Stimulated activated CD8-positive, alpha-beta memory T cell treated with anti-CD3 and anti-CD28 coated beads, Interleukin-7, amount 100 ng/mL, for 4 hours (primary cell): ENCODE results near the gene ATG14.
A peak's percentile ranks its signal among the peaks of the same experiment; 100 is the strongest.
"Not testable (repeated sequence)": the region's sequence is repeated elsewhere in the genome, so short reads cannot be mapped to it uniquely, and the experiment has no call there.

Source experiments
- DNase-seq, 2 donors: peaks; one replicate each; pipeline ENCODE4 v3.0.0-alpha.2; 2020; ENCODE audit warnings: low read depth in 2 of 2

Gene ATG14

DNA sequence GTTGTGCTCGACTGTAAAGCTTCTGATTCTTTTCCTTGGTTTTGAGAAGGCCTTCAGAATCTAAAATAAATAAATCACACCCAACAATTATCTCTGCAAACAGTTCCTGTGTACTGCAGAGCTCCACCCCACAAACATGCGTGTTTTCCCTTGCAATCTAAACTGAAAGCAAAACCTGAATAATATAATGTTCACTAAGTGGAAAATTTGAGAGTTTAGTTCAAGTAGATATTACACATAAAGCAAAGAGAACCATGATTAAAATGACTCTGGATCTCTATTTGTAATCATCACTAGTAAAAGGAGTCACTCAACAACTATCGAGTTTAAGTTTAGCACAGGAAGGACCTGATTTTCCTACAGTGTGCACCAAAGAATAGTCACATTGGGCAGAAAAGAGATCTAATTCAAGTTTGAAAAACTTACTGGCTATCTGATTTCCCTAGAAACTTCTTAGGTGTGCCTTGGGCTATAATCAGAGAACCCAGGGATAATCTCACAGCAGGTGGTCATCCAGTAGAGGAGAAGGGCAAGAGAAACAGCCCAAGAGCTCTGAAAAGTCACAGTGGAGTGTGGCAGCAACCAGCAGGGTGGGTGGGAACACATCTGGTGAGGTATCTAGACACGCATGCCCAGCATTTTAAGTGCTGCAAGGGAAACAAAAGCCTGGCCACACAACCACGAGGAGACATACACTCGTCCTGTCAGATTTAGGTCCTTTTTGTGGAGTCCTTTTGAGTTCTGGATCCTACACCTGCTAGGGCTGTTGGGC, 25.4 kb downstream of the ATG14 start:
- no peak for DNase-seq

DNA sequence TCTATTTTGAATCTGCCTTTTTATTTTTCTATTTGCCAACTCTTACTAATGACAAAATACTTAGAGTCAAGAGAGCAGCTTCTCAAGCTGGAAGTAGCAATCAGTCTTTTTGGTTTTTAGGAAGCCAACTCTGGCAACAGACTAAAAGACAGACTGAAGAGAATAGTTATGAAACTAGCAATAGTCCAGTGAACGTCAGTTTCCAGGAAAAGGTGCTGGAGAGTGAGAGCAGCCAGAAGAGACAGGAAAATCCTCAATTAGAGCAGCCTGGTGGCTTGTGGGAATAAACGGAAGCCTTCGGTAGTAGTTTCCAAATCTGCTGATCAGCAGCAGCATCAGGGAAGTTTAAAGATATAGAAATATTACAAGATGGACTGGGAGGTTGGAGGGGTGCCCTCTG, 27.1 kb downstream of the ATG14 start:
- DNase-seq = no peak

DNA sequence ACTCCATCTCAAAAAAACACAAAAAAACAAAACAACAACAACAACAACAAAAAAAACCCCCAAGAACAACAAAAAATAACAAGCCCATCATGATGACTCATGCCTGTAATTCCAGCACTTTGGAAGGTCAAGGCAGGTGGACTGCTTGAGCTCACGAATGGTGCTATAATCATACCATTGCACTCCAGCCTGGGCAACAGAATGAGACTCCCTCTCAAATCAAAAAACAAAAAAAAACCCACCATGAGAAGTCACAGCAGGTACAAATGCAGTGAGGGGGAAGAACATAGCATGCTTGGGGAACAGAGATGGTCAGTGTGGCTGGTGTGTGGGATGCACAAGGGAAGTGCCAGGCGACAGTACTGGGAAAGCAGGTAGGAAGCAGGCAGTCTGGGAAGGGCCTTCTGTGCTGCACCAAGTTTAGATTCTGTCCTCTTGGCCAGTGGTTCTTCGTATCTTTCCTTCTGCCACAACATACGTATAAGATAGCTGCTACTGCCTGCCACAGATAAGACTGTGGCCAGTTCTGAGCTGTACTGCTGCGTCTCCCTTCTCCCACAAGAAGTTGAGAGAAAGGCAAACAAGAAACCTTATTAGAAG, 28.0 kb downstream of the ATG14 start:
- no peak for DNase-seq

DNA sequence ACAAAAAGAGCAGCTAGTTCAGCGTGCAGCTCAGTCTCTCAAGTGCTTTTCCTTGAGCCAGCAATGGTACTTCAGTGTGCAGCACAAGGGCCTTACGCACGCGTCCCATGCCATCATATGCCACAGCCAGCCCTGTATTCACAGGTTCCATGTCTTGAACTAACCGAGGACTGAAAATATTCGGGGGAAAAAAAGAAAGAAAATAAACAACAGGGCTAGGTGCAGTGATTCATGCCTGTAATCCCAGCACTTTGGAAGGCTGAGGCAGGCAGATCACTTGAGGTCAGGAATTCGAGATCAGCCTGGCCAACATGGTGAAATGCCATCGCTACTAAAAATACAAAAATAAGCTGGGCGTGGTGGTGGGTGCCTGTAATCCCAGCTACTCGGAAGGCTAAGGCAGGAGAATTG, 28.6 kb downstream of the ATG14 start:
- not testable (repeated sequence) for DNase-seq

DNA sequence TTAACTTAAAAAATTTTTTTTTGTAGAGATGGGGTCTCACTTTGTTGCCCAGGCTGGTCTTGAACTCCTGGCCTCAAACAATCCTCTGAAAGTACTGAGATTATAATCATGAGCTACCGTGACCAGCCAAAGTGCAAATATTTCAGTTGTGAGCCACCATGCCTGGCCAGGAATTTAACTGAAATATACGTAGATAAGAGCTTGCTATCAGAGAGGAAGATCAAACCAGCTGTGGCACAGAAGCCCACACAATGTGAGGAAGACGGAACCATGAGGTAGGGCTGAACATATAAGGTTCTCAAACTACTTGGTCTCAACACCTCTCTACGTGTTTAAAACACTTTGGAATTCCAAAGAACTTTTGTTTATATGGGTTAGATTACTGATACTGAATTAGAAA, 29.1 kb downstream of the ATG14 start:
- no peak for DNase-seq

DNA sequence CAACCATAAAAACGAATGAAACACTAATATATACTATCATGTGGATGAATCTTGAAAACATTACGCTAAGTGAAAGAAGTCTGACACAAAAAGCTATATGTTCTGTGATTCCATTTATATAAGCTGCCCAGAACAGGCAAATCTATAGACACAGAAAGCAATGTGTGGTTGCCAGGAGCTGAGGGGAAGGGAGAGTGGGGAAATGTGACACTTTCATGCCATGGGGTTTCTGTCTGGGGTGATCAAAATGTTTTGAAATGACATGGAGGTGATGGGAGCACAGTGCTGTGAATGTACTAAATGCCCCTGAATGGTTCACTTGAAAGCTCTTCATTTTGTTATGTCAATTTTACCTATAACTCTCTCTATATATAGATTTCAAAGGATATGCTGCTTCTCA, 30.1 kb downstream of the ATG14 start:
- no peak for DNase-seq

DNA sequence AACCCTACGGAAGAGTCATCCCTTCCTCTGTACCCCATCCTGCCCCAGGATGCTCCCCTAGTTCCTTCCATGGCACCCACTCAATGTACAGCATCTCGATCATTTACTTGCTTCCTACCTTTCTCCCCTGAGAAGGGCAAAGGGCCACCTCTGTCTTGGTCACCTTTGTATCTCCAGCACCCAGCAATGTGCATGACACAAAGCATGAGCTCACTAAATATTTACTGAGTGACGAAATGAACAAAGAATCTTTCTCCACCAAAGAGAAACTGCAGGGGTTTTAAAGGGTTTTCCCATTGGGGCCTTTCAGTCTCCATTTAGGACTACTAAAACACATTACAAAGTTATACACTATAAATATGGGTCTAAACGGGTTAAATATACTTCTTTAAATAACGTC, 30.6 kb downstream of the ATG14 start:
- DNase-seq = no peak

DNA sequence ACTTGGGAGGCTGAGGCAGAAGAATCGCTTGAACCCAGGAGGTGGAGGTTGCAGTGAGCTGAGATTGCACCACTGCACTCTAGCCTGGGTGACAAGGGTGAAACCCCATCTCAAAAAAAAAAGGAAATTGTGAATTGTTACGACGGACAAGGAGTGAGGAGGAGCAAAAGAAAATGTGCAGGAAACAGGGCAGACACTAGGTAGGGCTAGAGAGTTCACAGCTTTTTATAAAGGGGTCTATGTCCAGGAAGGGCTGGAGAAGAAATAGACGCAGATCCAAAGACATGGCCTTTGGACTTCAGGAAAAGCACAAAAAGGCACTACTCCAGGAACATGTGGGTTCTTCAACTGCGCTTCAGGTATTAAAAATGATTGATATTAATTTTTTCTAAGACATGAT, 34.4 kb downstream of the ATG14 start:
- no peak for DNase-seq

DNA sequence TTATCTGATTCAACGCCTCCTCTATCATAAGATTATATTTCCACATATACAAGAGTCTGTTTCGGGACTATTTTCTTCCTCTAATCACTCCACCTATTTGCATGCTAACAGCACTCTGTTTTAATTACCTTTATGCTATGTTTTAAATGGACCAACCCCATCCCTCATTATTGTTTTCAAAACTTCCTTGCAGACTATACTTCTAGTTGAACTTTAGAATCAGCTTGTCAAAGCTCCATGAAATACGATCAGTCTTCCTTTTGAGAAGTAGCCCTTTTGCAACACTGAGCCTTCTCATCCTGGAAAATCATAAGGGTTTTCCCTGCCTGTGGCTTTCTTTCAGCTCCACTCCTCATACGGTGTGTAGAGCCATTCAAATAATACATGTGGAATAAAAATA, 36.9 kb downstream of the ATG14 start:
- DNase-seq = no peak

DNA sequence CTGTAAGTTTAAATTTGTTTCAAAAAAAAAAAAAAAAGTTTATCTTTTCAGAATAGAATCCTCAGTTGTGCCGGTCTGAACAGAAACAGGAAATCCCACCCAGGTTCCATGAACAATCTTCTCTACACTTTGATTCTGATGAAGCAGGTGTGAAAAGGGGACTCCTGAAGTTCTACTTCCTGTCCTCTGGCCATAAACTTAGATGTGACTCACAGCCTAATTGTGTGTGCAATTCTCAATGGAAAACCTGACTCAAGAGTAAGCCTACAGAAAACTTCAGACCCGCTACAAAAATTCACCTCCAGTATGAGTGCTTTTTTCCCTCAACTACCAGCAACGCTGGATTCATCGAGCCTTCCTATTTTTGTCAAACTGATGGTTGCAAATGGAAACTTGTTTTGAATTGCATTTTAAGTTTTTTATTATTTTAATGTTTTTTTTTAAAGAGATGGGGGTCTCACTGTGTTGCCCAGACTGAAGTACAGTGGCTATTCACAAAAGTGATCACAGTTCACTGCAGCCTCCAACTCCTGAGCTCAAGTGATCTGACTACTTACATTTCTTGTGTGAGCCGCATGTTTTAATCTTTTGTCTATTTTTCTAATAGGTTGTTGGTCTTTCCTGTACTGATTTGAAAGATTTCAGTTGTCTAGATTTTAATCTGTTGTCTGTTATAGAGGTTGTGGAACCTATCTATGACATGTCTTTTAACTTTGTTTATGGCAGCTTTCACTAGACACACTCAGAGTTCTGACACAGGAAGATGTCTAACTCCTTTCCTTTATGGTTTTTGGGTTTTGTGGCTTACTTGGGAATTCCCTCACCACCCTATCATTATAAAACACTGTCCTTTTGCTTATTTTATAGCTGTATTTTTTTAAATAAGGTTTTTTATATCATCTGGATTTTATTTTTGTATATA, 37.6 kb downstream of the ATG14 start:
- DNase-seq = peak in 1 of 2 donors; percentile 22

DNA sequence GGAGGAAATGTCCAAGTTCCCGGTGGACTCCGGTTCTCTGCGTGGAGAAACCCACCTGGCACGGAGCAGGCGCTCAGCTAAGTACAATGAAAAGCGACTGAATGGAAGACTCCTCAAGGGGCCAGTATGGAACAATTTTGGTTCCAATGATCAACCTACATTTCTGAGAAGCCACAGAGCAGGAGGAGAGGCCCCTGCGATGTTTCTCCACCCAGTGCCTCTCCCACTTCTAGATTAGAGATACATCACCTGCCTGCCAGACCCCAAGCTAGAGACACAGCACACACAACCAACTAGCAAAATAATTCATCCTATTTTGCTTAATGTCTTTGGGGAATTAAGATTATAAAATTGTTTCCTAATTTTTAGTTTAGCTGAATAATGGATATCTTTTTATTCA, 38.8 kb downstream of the ATG14 start:
- DNase-seq = no peak

DNA sequence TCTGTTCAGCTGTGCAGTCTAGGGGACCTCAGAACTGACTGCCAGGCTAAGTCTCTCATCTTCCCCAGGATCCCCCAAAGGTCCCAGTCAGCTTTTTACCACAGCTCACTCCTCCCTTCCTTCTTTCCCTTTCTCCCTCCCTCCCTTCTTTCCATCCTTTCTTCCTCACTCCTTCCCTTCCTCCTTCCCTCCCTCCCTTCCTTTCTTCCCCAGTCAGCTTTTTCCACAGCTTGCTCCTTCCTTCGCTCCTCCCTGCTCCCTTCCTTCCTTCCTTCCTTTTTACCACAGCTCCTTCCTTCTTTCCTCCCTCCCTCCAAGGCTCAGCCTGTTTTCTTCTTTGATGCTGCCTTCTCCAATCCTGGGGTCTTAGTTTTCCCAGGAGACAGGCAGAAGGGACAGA, 39.2 kb downstream of the ATG14 start:
- DNase-seq = no peak

DNA sequence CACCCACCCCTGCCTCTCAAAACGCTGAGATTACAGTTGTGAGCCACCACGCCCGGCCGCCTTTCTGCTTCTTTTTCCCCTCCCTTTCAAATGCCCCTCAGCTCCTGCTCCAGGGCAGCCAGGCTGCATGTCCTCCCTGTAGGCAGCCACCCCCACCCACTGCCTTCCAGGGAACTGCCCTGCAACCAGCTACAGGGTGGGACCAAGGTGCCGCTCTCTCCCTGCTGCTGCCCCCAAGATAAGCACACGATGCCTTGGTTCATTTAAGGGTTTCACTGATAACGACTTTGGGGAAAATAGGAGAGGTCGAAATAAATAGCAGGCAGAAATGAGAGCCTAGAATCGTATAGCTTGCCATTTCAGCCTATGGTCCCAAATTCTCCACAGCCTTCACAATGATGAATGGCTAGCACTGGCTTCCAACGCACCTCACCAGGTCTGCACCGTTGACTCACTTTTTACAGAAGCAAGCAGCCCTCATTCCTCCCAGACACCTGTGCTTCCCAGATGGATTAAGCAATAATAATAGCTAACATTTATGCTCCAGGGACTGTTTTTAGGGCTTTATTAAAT, 40.7 kb downstream of the ATG14 start:
- DNase-seq = no peak

DNA sequence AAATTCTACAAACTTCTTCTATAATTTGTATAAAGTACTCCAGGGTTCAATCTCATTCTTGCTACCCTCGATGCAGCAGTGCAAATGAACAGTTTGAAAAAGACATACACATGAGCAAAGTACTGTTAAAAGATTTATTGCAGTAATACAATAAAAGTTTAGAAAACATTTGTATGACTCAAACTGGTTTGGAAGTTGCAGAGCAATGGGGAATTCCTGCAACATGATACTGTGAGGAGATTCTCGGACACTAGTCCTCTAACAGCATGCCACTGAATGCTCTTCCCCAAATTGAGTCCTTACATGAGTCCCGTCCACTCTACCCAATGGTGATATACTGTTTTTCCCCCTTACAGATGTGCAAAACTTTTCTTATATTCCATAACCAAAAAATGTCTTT, 45.4 kb downstream of the ATG14 start:
- DNase-seq = no peak

DNA sequence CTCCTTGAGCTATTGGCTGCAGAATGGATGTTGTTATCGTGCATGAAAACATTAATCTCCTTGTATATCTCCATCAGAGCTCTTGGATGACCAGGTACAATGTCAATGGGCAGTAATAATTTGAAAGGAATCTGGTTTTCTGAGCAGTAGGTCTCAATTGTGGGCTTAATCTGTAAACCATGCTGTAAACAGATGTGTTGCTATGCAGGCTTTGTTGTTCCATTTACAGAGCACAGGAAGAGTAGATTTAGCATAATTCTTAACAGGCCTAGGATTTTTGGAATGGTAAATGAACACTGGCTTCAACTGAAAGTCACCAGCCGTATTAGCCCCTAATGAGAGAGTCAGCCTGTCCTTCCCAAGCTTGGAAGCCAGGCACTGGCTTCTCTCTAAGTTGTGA, 50.4 kb downstream of the ATG14 start:
- DNase-seq = no peak

DNA sequence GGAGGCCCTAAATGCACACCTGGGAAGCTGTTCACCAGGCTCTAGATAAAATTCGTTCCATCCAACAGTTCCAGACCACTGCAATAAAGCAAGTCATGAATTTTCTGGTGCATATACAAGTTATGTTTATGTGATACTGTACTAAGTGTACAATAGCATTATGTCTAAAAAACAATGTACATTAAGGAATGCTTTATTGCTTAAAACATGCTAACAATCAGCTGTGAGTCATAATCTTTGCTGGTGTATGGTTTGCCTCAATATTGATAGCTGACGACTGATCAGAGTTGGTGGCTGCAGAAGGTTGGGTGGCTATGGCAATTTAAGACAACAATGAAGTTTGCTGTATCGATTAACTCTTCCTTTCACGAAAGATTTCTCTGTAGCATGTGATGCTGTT, 52.3 kb downstream of the ATG14 start:
- DNase-seq = no peak

DNA sequence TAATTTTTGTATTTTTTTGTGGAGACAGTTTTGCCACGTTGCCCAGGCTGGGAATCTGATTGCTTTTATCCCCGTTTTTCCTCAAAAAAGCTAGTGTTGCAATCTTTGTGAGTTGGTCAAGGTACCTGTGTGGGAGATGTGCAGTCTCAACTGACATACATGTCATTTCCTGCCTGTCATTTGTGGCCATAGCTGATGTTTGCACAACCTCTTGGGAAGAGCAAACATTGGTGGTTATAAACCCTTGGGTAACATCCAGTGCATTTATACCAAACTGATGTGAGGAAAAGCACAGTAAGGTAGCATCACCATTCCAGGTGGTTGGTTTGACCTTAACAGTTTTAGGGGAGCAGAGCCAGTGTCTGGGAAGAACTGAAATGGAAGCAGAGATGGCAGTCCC, 54.7 kb downstream of the ATG14 start:
- DNase-seq = no peak

DNA sequence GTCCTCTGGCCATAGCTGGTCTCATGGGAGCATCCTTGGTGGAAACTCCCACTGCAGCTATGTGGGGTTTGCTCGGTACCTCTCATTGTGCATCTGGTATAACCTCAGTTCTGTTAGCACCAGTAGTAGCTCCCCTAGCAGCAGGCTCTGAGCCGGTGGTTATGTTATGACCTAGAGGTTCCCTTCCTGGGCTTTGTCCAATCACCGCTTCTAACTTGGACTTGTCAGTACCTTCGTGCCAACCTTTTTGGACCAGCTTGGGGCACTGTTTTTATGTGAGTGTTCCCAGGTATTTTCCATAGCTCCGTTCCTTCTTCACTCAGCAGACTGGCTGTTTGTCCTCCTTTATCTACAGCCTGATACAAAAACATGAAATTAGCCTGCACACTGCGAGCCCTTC, 55.7 kb downstream of the ATG14 start:
- DNase-seq = no peak

DNA sequence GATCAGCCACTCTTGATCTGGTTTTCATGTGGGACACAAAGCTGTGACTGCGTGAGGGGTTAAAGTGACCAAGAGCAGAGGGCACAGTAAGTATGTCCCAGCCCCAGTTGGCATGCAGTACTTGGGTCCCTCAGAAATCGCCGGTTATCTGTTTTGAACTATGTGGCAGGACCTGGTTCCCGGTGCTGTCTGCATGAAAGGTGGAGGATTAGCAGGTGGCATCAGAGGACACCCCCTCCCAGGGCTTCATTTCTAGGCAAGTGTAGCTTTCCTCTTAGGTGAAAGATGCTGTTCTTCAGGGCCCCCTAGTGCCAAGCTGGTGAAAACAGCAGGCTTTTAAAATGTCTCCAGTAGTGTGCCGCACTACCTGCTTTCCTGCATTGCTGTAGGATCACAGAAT, 57.1 kb downstream of the ATG14 start:
- DNase-seq = peak in 1 of 2 donors; percentile 42

DNA sequence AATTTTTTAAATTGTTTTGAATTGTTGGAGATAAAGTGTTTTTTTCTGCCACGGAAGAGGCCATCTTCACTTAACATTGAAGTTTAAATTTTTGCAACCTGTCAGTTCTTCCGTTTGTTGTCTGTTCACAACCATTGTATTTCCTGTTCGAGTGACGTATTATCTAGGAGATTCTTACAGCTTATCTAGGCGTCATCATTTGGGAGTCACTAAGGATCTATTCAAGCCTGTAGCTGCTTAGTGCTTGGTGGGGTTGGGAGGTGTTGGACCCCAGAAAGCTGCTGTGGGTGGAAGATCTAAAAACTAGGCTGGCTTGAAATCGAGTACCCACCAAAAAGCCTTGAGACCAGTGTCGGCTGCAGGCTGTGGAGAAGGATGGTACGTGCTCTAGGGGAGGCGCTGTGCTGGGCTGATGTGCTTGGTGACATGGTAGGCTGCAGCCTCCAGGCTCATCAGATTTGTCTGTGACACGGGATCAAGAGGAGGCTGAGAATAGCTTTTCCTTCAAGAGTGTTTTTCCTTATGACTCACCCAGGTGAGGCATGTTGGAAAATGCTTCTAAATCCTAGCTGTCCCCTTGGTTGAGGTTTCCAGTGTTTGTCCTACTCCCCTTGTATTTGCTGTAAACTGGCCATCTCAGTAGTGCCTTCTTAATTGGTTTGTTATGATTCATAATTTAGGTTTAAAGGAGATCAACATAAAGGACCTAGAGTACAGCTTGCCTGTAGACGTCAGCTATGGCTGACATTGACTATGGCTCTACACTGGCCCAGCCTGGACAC, 57.8 kb downstream of the ATG14 start:
- no peak for DNase-seq

DNA sequence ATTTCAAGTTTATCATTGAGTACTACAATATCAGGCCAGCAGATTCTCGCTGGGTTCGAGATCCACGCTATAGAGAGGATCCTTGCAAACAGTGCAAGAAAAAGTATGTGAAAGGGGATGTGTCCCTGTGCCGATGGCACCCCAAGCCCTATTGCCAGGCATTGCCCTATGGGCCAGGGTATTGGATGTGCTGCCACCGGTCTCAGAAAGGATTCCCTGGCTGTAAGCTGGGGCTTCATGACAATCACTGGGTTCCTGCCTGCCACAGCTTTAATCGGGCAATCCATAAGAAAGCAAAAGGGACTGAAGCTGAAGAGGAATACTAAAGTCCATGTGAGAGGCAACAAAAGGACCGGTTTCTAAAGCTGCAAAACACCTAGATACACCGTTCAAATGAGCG, 59.4 kb downstream of the ATG14 start:
- DNase-seq = no peak

DNA sequence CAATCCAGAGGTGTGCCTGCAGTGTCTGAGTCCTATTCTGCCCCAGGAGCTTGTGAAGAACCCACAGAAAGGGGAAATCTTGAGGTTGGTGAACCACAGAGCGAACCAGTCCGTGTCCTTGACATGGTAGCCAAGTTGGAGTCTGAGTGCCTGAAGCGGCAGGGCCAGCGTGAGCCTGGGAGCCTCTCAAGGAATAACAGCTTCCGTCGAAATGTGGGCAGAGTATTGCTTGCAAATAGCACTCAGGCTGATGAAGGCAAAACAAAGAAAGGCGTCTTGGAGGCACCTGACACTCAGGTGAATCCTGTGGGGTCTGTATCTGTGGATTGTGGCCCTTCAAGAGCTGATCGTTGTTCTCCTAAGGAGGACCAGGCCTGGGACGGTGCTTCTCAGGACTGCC, 60.5 kb downstream of the ATG14 start:
- DNase-seq = no peak
